CD8-positive, alpha-beta memory T cell (primary cell): ENCODE measurements around the gene RBM25. TPM values are rescaled to one million over a fixed set of nuclear protein-coding genes. Genes with fewer than 3 reads are reported as not detected.

ENCODE experiments used
- CTCF ChIA-PET: fragments of 350-600 bp; sonication (Branson Sonifier 250); formaldehyde crosslinking; loops from one replicate; lab custom pipeline; 2021; ENCODE audit warnings: antibody characterized with exemption; lab: Charles Lee
- POLR2A ChIA-PET: fragments of 350-600 bp; sonication (Branson Sonifier 250); formaldehyde crosslinking; loops from one replicate; lab custom pipeline; 2021; ENCODE audit warnings: antibody characterized with exemption; lab: Charles Lee
- DNase-seq, 5 donors: peaks; one replicate each; pipeline versions ENCODE4 v3.0.0 to v3.0.0-alpha.2; 2020 to 2022; ENCODE audit warnings: mixed read lengths in 1 of 5
- H3K27ac ChIP-seq: one replicate; pipeline ENCODE4 v1.7.0; 2013; ENCODE audit warnings: low read depth, mild to moderate bottlenecking, low read length, moderate library complexity
- H3K27me3 ChIP-seq: 2 replicates; pipeline ENCODE4 v1.7.0; 2013; ENCODE audit warnings: low read length, mild to moderate bottlenecking; ENCODE audit not compliant: insufficient read depth, poor library complexity, severe bottlenecking
- H3K36me3 ChIP-seq: 2 replicates; pipeline ENCODE4 v1.7.0; 2013; ENCODE audit warnings: mild to moderate bottlenecking, low read length, moderate library complexity; ENCODE audit not compliant: insufficient read depth
- H3K4me1 ChIP-seq: 2 replicates; pipeline ENCODE4 v1.7.0; 2013; ENCODE audit warnings: mild to moderate bottlenecking, low read length, moderate library complexity; ENCODE audit not compliant: insufficient read depth
- H3K4me3 ChIP-seq: 2 replicates; pipeline ENCODE4 v1.7.0; 2013; ENCODE audit warnings: mild to moderate bottlenecking, low read length
- H3K9me3 ChIP-seq: 2 replicates; pipeline ENCODE4 v1.7.0; 2013; ENCODE audit warnings: mild to moderate bottlenecking, low read length
- H3K27ac Mint-ChIP-seq, 8 donors: one replicate each; pipeline ENCODE4 v1.8.0; 2020 to 2021; ENCODE audit warnings: mixed read lengths in 8 of 8, mild to moderate bottlenecking in 6 of 8, inconsistent platforms in 3 of 8, moderate library complexity in 3 of 8
- H3K27me3 Mint-ChIP-seq, 2 donors: one replicate each; pipeline ENCODE4 v1.8.0; 2020 to 2021; ENCODE audit warnings: mixed read lengths in 2 of 2, mild to moderate bottlenecking in 1 of 2, moderate library complexity in 1 of 2
- H3K36me3 Mint-ChIP-seq, 3 donors: one replicate each; pipeline ENCODE4 v1.8.0; 2020 to 2021; ENCODE audit warnings: mixed read lengths in 3 of 3, inconsistent platforms in 1 of 3, mild to moderate bottlenecking in 1 of 3
- H3K4me1 Mint-ChIP-seq, 3 donors: one replicate each; pipeline ENCODE4 v1.8.0; 2020 to 2021; ENCODE audit warnings: mixed read lengths in 3 of 3, inconsistent platforms in 1 of 3, mild to moderate bottlenecking in 1 of 3
- H3K4me3 Mint-ChIP-seq, 7 donors: one replicate each; pipeline ENCODE4 v1.8.0; 2020 to 2021; ENCODE audit warnings: mixed read lengths in 7 of 7, mild to moderate bottlenecking in 6 of 7, moderate library complexity in 4 of 7, inconsistent platforms in 2 of 7
- H3K9me3 Mint-ChIP-seq, 5 donors: one replicate each; pipeline ENCODE4 v1.8.0; 2020 to 2022; ENCODE audit warnings: mixed read lengths in 5 of 5, mild to moderate bottlenecking in 3 of 5, moderate library complexity in 2 of 5, inconsistent platforms in 1 of 5
- polyA plus RNA-seq: library from polyadenylated mRNA; unstranded; fragments of 300-500 nt; fragmentation: Illumina TruSeq; gene quantifications from one replicate; pipeline ENCODE4 v1.2.3, GENCODE V29; 2021
- total RNA-seq, 2 experiments: library from RNA; stranded (reverse); gene quantifications; one replicate each; pipeline ENCODE4 v1.2.3, GENCODE V29; 2021

Gene RBM25
- total and polyA plus RNA-seq, 3 experiments from 2014 or later = 67.0 to 99.2 (median 96.5) TPM

GRCh38 chr14:73055251-73055650, 3.1 kb upstream of the RBM25 start:
- no peaks in the 10 kb centered on the region for H3K27me3 Mint-ChIP-seq
- no peak overlapping the region for H3K4me3 Mint-ChIP-seq
- H3K27me3 ChIP-seq = no peaks in the 10 kb centered on the region
- H3K36me3 ChIP-seq = no peaks in the 10 kb centered on the region
- peak overlapping the region in 1 of 8 donors; percentile 61 for H3K27ac Mint-ChIP-seq
- DNase-seq = no peak
- ChIA-PET CTCF (no interaction called here), POLR2A (no interaction called here)
- no peaks in the 10 kb centered on the region for H3K9me3 ChIP-seq
- peaks cover 0 to 9% (median 1%) of the 10 kb centered on the region in 3 donors for H3K36me3 Mint-ChIP-seq
- peaks cover 16% of the 10 kb centered on the region for H3K4me1 ChIP-seq
- H3K9me3 Mint-ChIP-seq = no peaks in the 10 kb centered on the region
- H3K27ac ChIP-seq = no peak overlapping the region
- no peak overlapping the region for H3K4me3 ChIP-seq
- H3K4me1 Mint-ChIP-seq = peaks cover 14 to 20% (median 15%) of the 10 kb centered on the region in 3 donors

GRCh38 chr14:73057944-73058223, 450 bp upstream of the RBM25 start:
- peaks cover 38% of the 10 kb centered on the region for H3K4me1 ChIP-seq
- peaks cover 3% of the 10 kb centered on the region for H3K36me3 ChIP-seq
- no peak overlapping the region for H3K27ac Mint-ChIP-seq
- CTCF ChIA-PET = interaction anchor here (1.5 kb wide), 1 partner anchor 31 kb away, joined by 6 read pairs; the partner anchor contains the start of gene ZFYVE1
- no peak overlapping the region for H3K4me3 Mint-ChIP-seq
- no peaks in the 10 kb centered on the region for H3K27me3 ChIP-seq
- no peaks in the 10 kb centered on the region for H3K9me3 Mint-ChIP-seq
- no peak for DNase-seq
- POLR2A ChIA-PET = interaction anchor here (0.6 to 2.9 kb wide), 11 partner anchors 9 to 512 kb away, joined by 3 to 40 read pairs (median 5); partner anchors contain the start of genes DCAF4, PSEN1, RIOX1 and ZFYVE1
- H3K36me3 Mint-ChIP-seq = peaks cover 0 to 25% (median 1%) of the 10 kb centered on the region in 3 donors
- H3K4me1 Mint-ChIP-seq = peaks cover 33 to 46% (median 39%) of the 10 kb centered on the region in 3 donors
- peak overlapping the region; percentile 90 for H3K4me3 ChIP-seq
- H3K27ac ChIP-seq = peak overlapping the region; percentile 89
- H3K9me3 ChIP-seq = no peaks in the 10 kb centered on the region
- no peaks in the 10 kb centered on the region for H3K27me3 Mint-ChIP-seq

GRCh38 chr14:73058922-73059673, 764 bp downstream of the RBM25 start:
- Histone ChIP-seq H3K27ac (peak overlapping the region; percentile 89), H3K9me3 (no peaks in the 10 kb centered on the region), H3K36me3 (peaks cover 7% of the 10 kb centered on the region), H3K4me1 (peaks cover 38% of the 10 kb centered on the region), H3K4me3 (peak overlapping the region; percentile 90), H3K27me3 (no peaks in the 10 kb centered on the region)
- H3K9me3 Mint-ChIP-seq = no peaks in the 10 kb centered on the region
- H3K27me3 Mint-ChIP-seq = no peaks in the 10 kb centered on the region
- H3K4me1 Mint-ChIP-seq = peaks cover 41 to 58% (median 49%) of the 10 kb centered on the region in 3 donors
- peaks cover 0 to 33% (median 5%) of the 10 kb centered on the region in 3 donors for H3K36me3 Mint-ChIP-seq
- ChIA-PET POLR2A (interaction anchor here (0.6 to 2.9 kb wide), 10 partner anchors 8 to 960 kb away, joined by 3 to 40 read pairs (median 4); partner anchors contain the start of genes ENTPD5, PSEN1, RIOX1 and ZFYVE1), CTCF (no interaction called here)
- H3K4me3 Mint-ChIP-seq = no peak overlapping the region
- no peak overlapping the region for H3K27ac Mint-ChIP-seq
- no peak for DNase-seq

GRCh38 chr14:73069585-73069984, 11.3 kb downstream of the RBM25 start:
- no peak overlapping the region for H3K4me3 Mint-ChIP-seq
- DNase-seq = no peak
- Histone ChIP-seq H3K27me3 (no peaks in the 10 kb centered on the region), H3K9me3 (no peaks in the 10 kb centered on the region), H3K4me1 (peaks cover 13% of the 10 kb centered on the region), H3K36me3 (peaks cover 9% of the 10 kb centered on the region), H3K27ac (no peak overlapping the region), H3K4me3 (no peak overlapping the region)
- H3K36me3 Mint-ChIP-seq = peaks cover 5 to 60% (median 8%) of the 10 kb centered on the region in 3 donors
- H3K27me3 Mint-ChIP-seq = no peaks in the 10 kb centered on the region
- ChIA-PET CTCF (no interaction called here), POLR2A (no interaction called here)
- no peaks in the 10 kb centered on the region for H3K9me3 Mint-ChIP-seq
- H3K4me1 Mint-ChIP-seq = peaks cover 38 to 63% (median 59%) of the 10 kb centered on the region in 3 donors
- H3K27ac Mint-ChIP-seq = no peak overlapping the region

GRCh38 chr14:73091044-73091443, 32.7 kb downstream of the RBM25 start:
- POLR2A ChIA-PET = no interaction called here
- Histone ChIP-seq H3K4me3 (no peak overlapping the region), H3K9me3 (no peaks in the 10 kb centered on the region), H3K27me3 (no peaks in the 10 kb centered on the region), H3K27ac (no peak overlapping the region), H3K36me3 (peaks cover 50% of the 10 kb centered on the region), H3K4me1 (no peaks in the 10 kb centered on the region)
- peaks cover 0 to 80% (median 15%) of the 10 kb centered on the region in 3 donors for H3K36me3 Mint-ChIP-seq
- peaks cover 11 to 29% (median 14%) of the 10 kb centered on the region in 3 donors for H3K4me1 Mint-ChIP-seq
- H3K9me3 Mint-ChIP-seq = no peaks in the 10 kb centered on the region
- no peaks in the 10 kb centered on the region for H3K27me3 Mint-ChIP-seq
- no peak overlapping the region for H3K4me3 Mint-ChIP-seq
- CTCF ChIA-PET = no interaction called here
- DNase-seq = no peak
- peak overlapping the region in 1 of 8 donors; percentile 43 for H3K27ac Mint-ChIP-seq

GRCh38 chr14:73097421-73097820, 39.1 kb downstream of the RBM25 start:
- Histone ChIP-seq H3K4me1 (no peaks in the 10 kb centered on the region), H3K4me3 (no peak overlapping the region), H3K9me3 (no peaks in the 10 kb centered on the region), H3K27ac (no peak overlapping the region), H3K27me3 (no peaks in the 10 kb centered on the region), H3K36me3 (peaks cover 33% of the 10 kb centered on the region)
- ChIA-PET POLR2A (interaction anchor here (1.5 kb wide), 1 partner anchor 39 kb away, joined by 4 read pairs; the partner anchor contains the start of gene PSEN1), CTCF (no interaction called here)
- Mint-ChIP-seq H3K27ac (no peak overlapping the region), H3K27me3 (no peaks in the 10 kb centered on the region), H3K4me3 (no peak overlapping the region), H3K4me1 (peaks cover 3 to 19% (median 11%) of the 10 kb centered on the region in 3 donors), H3K36me3 (peaks cover 0 to 80% (median 20%) of the 10 kb centered on the region in 3 donors), H3K9me3 (no peaks in the 10 kb centered on the region)
- DNase-seq = no peak

- no peaks in the 10 kb centered on the region for H3K4me1 ChIP-seq
- no peaks in the 10 kb centered on the region for H3K27me3 ChIP-seq
- H3K9me3 ChIP-seq = no peaks in the 10 kb centered on the region
- Mint-ChIP-seq H3K9me3 (no peaks in the 10 kb centered on the region), H3K4me1 (peaks cover 3 to 22% (median 7%) of the 10 kb centered on the region in 3 donors), H3K27me3 (no peaks in the 10 kb centered on the region), H3K27ac (peak overlapping the region in 4 of 8 donors; percentile 15 to 60 (median 42)), H3K4me3 (no peak overlapping the region), H3K36me3 (peaks cover 4 to 83% (median 30%) of the 10 kb centered on the region in 3 donors)
- no peak overlapping the region for H3K27ac ChIP-seq
- CTCF ChIA-PET = no interaction called here
- POLR2A ChIA-PET = no interaction called here
- no peak for DNase-seq
- no peak overlapping the region for H3K4me3 ChIP-seq
- H3K36me3 ChIP-seq = peaks cover 46% of the 10 kb centered on the region
Observed at GRCh38 chr14:73100334-73100733, 42.0 kb downstream of the RBM25 start.

GRCh38 chr14:73102806-73103497, 44.6 kb downstream of the RBM25 start:
- H3K4me1 ChIP-seq = no peaks in the 10 kb centered on the region
- H3K4me3 ChIP-seq = no peak overlapping the region
- no peak overlapping the region for H3K27ac ChIP-seq
- H3K36me3 ChIP-seq = peaks cover 50% of the 10 kb centered on the region
- Mint-ChIP-seq H3K36me3 (peaks cover 15 to 82% (median 32%) of the 10 kb centered on the region in 3 donors), H3K9me3 (no peaks in the 10 kb centered on the region), H3K27ac (peak overlapping the region in 4 of 8 donors; percentile 34 to 87 (median 66)), H3K27me3 (no peaks in the 10 kb centered on the region), H3K4me3 (no peak overlapping the region), H3K4me1 (peaks cover 0 to 14% (median 7%) of the 10 kb centered on the region in 3 donors)
- ChIA-PET POLR2A (no interaction called here), CTCF (no interaction called here)
- no peaks in the 10 kb centered on the region for H3K9me3 ChIP-seq
- DNase-seq = no peak
- H3K27me3 ChIP-seq = no peaks in the 10 kb centered on the region
